Iris pigment epithelial cell (primary cell): Measurements from ENCODE around the gene EGR4.

Source experiments
- DNase-seq: peaks from one replicate; pipeline ENCODE4 v3.0.0-alpha.2; 2011; ENCODE audit warnings: low read depth

Gene EGR4

GRCh38 chr2:73293534-73294171 is at the start of gene EGR4:
Gene EGR4, minus strand, starts transcription at chr2:73293548. Its CDS starts 231 bp downstream, at chr2:73293317.
- peak; percentile 71 for DNase-seq

DNA sequence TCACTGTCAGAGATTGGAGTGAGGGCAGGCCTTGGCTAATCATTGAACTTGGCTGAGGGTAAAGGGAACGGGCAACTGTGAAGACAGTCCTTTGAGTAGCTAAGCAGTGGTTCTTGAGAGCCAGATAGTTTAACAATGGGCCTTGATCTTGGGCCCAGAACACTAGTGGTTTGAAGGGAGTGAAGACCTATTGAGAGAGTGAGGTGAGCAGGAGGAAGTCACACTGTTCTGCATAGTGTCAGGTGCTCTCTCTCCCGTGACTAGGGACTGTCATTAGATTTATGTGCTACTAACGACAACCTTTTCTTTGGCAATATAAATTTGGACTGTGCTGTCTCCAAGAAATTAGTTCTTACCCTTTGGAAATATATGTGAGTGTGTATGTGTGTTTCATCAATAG is 47.7 kb upstream of the EGR4 start:
- no peak for DNase-seq

DNA sequence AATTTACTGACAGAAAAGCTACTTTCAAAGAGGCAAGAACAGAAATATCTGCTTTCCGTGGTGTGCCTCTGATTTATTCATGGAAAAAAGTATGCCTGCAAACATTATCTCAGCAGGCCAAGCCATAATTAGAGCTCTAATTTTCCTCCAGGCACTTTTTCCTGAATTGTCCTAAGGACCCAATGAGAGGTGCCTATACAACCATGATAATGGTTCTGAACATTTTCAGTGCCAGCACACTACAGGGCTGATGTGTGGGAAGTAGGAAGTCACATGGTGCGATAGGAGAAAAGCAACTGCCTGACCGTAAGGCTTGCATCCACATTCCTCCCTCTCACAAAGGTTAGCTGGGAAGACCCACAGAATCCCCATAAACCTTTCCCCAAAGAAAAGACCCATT is 45.9 kb upstream of the EGR4 start:
- no peak for DNase-seq

DNA sequence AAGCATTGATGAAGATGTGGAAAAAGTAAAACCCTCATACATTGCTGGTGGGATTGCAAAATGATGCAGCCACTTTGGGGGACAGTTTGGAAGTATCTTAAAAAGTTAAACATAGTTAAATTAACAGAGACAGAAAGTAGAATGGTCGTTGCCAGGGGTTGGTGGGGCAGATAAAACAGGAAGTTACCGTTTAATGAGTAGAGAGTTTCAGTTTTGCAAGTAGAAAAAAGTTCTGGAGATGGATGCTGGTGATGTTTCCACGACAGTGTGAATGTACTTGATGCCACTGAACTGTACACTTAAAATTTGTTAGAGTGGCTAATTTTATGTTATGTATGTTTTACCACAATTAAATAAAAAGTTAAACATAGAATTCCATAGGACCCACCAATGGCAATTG is 44.5 kb upstream of the EGR4 start:
- DNase-seq = no peak

DNA sequence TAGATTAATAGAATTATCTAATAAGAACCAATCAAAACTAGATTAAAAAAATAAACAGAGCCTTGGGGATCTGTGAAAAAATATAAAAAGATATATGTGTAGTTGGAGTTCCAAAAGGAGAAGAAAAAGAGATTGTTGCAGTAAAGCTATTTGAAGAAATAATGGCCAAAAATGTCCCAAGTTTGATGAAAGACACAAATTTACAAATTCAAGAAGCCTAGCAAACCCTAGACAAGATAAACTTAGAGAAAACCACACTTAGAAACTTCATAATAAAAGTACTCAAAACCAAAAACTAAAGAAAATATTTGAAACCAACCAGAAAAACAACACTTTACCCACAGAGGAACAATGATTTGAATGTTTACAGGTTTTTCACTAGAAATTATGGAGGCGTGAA is 41.3 kb upstream of the EGR4 start:
- no peak for DNase-seq

- DNase-seq = no peak
These were observed 40.7 kb upstream of the EGR4 start for GRCh38 chr2:73334045-73334444.

GRCh38 chr2:73333564-73333963 is 40.2 kb upstream of the EGR4 start:
- no peak for DNase-seq

GRCh38 chr2:73324126-73324725 is 30.9 kb upstream of the EGR4 start:
- no peak for DNase-seq

DNA sequence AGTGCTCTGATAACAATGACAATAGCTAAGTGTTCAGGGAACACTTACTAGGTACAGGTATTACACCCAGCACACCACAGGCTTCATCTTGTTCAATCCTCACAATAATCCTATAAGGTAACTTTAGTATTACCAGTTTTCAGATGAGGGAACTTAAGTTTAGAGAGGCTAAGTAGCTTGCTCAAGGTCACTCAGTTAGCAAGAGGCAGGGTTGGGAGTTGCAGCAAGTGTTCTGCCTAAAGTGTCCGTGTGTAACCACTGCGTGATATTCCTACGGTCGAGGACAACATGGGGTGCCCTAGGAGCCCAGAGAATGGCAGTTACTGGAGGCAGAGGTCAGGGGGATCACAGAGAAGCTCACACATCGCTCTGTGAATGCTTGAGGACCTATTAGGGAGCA is 30.2 kb upstream of the EGR4 start:
- DNase-seq = no peak

DNA sequence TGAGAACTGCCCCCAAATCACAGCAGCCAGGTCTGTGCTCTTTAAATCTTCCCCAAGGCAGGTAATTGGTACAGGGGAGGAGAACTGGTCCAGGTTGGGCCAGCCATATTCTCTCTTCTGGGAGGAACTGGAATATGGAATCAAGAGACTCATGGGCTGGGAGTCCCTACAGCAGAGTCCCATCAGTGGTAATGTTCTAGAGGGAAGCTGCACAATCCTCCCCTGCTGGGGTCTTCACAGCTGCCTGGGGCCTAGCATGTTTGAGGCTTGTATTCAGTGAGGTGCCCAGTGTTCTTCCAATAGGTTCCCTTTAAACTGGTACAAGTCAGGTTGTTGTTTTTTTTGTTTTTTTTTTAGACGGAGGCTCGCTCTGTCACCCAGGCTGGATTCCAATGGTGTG is 21.1 kb upstream of the EGR4 start:
- no peak for DNase-seq

- DNase-seq = no peak
These were observed 14.4 kb upstream of the EGR4 start for GRCh38 chr2:73307720-73308119.

DNA sequence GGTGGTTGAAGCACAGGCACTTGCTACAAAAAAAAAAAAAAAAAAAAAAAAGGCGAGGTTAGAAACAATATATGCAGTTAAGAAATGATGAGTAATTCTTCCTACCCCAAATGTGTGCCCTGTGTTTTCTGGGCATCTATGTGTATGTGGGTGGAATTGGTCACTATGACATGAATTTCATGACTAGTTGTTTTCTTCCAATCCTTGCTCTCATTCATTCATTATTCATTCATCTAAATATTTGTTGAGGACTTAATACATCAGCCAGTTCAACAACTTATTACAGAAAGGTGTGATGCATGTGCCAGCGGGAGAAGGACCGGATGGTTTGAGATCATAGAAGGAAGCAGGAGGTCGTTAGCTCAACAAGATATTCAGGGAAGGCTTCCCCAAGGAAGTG is 8.3 kb upstream of the EGR4 start:
- no peak for DNase-seq

GRCh38 chr2:73300926-73301325 is 7.6 kb upstream of the EGR4 start:
- no peak for DNase-seq

- DNase-seq = no peak
These were observed 4.2 kb upstream of the EGR4 start for GRCh38 chr2:73297586-73297985.

GRCh38 chr2:73297151-73297559 is 3.8 kb upstream of the EGR4 start:
- DNase-seq = peak; percentile 22

GRCh38 chr2:73295751-73296400 is 2.5 kb upstream of the EGR4 start:
- no peak for DNase-seq

- DNase-seq = no peak
These were observed 891 bp upstream of the EGR4 start for GRCh38 chr2:73294239-73294638.

GRCh38 chr2:73292906-73293533 is 328 bp downstream of the EGR4 start:
- DNase-seq = no peak

GRCh38 chr2:73292316-73292905 is 937 bp downstream of the EGR4 start:
- DNase-seq = no peak

DNA sequence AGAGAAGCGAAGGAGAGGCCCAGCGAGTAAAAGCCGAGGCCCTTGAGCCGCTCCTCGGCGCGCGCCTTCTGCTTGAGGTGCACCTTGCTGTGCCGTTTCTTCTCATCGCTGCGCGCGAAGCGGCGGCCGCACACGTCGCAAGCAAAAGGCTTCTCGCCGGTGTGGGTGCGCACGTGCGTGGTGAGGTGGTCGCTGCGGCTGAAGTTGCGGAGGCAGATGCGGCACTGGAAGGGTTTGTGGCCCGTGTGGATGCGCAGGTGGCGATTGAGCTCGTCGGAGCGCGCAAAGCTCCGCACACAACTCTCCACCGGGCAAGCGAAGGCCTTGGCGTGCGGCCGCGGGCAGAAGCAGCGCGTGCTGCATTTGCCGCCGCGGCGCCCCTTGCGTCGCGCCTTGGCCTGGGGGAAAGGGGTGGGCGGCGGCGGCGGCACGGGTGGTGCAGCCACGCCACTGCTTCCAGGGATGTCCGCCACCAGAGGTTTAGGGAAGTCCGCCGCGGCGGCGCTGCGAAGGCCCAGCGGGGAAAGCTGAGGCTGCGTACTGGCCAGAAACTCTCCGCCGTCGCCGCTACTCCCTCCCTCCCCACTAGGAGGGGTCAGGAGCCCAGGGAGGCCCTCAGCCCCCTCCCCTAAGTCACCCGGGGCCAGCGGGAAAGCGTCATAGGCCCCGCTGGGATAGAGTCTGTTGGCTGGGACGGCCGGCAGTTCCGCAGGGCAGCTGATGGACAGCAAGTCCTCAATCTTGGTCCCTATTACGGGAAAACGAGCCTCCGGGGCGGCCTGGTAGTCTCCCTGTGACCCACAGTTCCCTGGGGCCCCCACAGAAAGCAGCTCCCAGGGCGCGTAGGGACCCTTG is 1.7 kb downstream of the EGR4 start:
- DNase-seq = no peak

- peak; percentile 58 for DNase-seq
These were observed 2.3 kb downstream of the EGR4 start for GRCh38 chr2:73291093-73291460.
